ENCODE data around the gene KCTD1. TPM values are rescaled to one million over a fixed set of nuclear protein-coding genes. Genes with fewer than 3 reads are reported as not detected.

Gene KCTD1
- total and polyA plus RNA-seq, 2 of the 8 experiments (the other 6 are each of a cell fraction or from before 2014, with no cell fraction given), result 7.7 to 14.0 TPM

DNA sequence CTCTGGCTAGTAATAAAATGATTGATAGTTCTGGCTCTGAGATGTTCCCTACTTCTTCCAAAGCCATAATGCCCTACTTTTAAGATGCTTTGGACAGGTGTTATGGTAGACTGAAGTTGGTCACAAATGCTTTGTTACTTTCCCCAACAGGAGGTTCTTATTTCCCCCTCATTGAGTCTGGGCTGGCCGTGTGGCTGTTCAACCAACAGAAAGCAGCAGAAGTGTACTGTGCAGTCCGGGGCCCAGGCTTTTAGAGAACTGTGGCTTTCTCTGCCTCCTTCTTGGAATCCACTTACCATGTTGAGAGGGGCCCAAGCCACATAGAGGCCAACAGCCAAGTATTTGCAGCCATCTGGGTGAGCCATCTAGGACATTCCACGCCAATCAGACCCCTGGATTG lies 94.2 kb downstream of the KCTD1 start:
- POLR2A ChIA-PET (ENCODE audit: partially characterized antibody), result no interaction called here
- H2BK12ac ChIP-seq (ENCODE audit: low read depth, low read length), result no peak overlapping the region
- no peak overlapping the region for H3K27ac ChIP-seq (ENCODE audit: low read depth, low read length)
- H3K9ac ChIP-seq (replicated peaks in 1 of 4; ENCODE audit: extremely low read depth in 1 of 4, low read depth in 3 of 4, low read length in 3 of 4), result no peak overlapping the region
- no peak overlapping the region for H4K91ac ChIP-seq (replicated peaks; ENCODE audit: insufficient read length, low read length)
- DNase-seq (ENCODE audit: low read depth in 1 of 2, low spot score in 2 of 2) (no peak), FAIRE-seq (no peak)
- peaks cover 3 to 7% (median 7%) of the 10 kb centered on the region in 4 experiments; a peak in 6 of 7 replicates for H3K4me1 ChIP-seq (replicated peaks in 1 of 4; ENCODE audit: control insufficient read depth in 3 of 4, insufficient read depth in 4 of 4, low read length in 3 of 4)
- peaks cover 0 to 7% (median 4%) of the 10 kb centered on the region in 4 experiments; a peak in 2 of 7 replicates for H3K27me3 ChIP-seq (replicated peaks in 1 of 4; ENCODE audit: control insufficient read depth in 3 of 4, extremely low read depth in 1 of 4, insufficient read depth in 3 of 4, low read length in 3 of 4)
- no peak overlapping the region for H3K4ac ChIP-seq (replicated peaks; ENCODE audit: insufficient read length, low read depth, low read length)
- H3K18ac ChIP-seq (ENCODE audit: extremely low read depth, low read length), result no peak overlapping the region
- H3K14ac ChIP-seq (ENCODE audit: insufficient read length), result no peak overlapping the region
- H3K79me1 ChIP-seq (ENCODE audit: low read depth, low read length), result no peaks in the 10 kb centered on the region
- H3K9me3 ChIP-seq (ENCODE audit: insufficient read depth in 2 of 2, low read depth in 1 of 2, low read length in 1 of 2), result no peaks in the 10 kb centered on the region
- H3K56ac ChIP-seq (replicated peaks; ENCODE audit: insufficient read length, low read depth, low read length), result no peak overlapping the region
- no peak overlapping the region for H4K8ac ChIP-seq (ENCODE audit: extremely low read depth, insufficient read depth, low read length)
- no peak overlapping the region for H3K4me3 ChIP-seq (ENCODE audit: extremely low read depth in 1 of 4, insufficient read depth in 2 of 4, low read depth in 3 of 4, low read length in 4 of 4)
- CTCF ChIA-PET (ENCODE audit: partially characterized antibody), result no interaction called here
- H2BK120ac ChIP-seq (replicated peaks; ENCODE audit: low read depth, low read length), result no peak overlapping the region
- H4K5ac ChIP-seq (ENCODE audit: insufficient read length, low read depth, low read length), result no peak overlapping the region
- H2AFZ ChIP-seq (ENCODE audit: low read length), result no peak overlapping the region
- no peaks in the 10 kb centered on the region for H3K23me2 ChIP-seq (ENCODE audit: low read depth, low read length)
- no peaks in the 10 kb centered on the region for H4K20me1 ChIP-seq (replicated peaks in 1 of 2; ENCODE audit: control insufficient read depth in 1 of 2, insufficient read depth in 2 of 2, low read length in 2 of 2)
- H3K79me2 ChIP-seq (ENCODE audit: control insufficient read depth in 1 of 2, insufficient read depth in 2 of 2, low read length in 2 of 2), result no peaks in the 10 kb centered on the region
- H2AK5ac ChIP-seq (ENCODE audit: low read depth, low read length), result no peak overlapping the region
- no peak overlapping the region for H2BK20ac ChIP-seq (ENCODE audit: low read length)
- H3K23ac ChIP-seq (ENCODE audit: insufficient read length), result no peak overlapping the region
- WGBS, 2 experiments (ENCODE audit: extremely low coverage in 1 of 2, insufficient coverage in 1 of 2, insufficient read length in 1 of 2, insufficient replicate concordance in 2 of 2, low coverage in 1 of 2, low lambda C conversion rate in 2 of 2, missing lambda C conversion rate in 1 of 2), result 95% methylated on average over 3 of the region's 3 CpGs; no CpG with 5 or more reads in 1 of the 2 experiments
- no peak overlapping the region for H2BK5ac ChIP-seq (ENCODE audit: low read depth, low read length)
- H3K36me3 ChIP-seq (ENCODE audit: control insufficient read depth in 2 of 4, insufficient read depth in 4 of 4, low read length in 3 of 4), result peaks cover 0 to 3% (median 0%) of the 10 kb centered on the region in 4 experiments; a peak in 2 of 8 replicates
- no peak overlapping the region for H3K4me2 ChIP-seq (ENCODE audit: insufficient read depth in 1 of 2, low read depth in 2 of 2, low read length in 2 of 2)
- H2BK15ac ChIP-seq (ENCODE audit: low read length), result no peak overlapping the region
- TF ChIP-seq RFX5 (IDR thresholded peaks at IDR 0.05; ENCODE audit: borderline replicate concordance, low read depth, low read length), result no peak
- no peak for TF ChIP-seq MAFK (IDR thresholded peaks at IDR 0.05; ENCODE audit: low read depth, low read length)
- TF ChIP-seq, protein P1, sequence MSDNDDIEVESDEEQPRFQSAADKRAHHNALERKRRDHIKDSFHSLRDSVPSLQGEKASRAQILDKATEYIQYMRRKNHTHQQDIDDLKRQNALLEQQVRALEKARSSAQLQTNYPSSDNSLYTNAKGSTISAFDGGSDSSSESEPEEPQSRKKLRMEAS (IDR thresholded peaks at IDR 0.05), result no peak
- no peak for TF ChIP-seq CREB1 (IDR thresholded peaks at IDR 0.05)
- no peak for TF ChIP-seq EP300 (IDR thresholded peaks at IDR 0.05; ENCODE audit: borderline replicate concordance in 1 of 2, low read depth in 2 of 2, low read length in 2 of 2)
- TF ChIP-seq SIN3A (conservative IDR thresholded peaks at IDR 0.05 in 1 of 2, IDR thresholded peaks at IDR 0.05 in 1 of 2; ENCODE audit: low read depth in 1 of 2, low read length in 2 of 2), result no peak
- TF ChIP-seq, protein P2, sequence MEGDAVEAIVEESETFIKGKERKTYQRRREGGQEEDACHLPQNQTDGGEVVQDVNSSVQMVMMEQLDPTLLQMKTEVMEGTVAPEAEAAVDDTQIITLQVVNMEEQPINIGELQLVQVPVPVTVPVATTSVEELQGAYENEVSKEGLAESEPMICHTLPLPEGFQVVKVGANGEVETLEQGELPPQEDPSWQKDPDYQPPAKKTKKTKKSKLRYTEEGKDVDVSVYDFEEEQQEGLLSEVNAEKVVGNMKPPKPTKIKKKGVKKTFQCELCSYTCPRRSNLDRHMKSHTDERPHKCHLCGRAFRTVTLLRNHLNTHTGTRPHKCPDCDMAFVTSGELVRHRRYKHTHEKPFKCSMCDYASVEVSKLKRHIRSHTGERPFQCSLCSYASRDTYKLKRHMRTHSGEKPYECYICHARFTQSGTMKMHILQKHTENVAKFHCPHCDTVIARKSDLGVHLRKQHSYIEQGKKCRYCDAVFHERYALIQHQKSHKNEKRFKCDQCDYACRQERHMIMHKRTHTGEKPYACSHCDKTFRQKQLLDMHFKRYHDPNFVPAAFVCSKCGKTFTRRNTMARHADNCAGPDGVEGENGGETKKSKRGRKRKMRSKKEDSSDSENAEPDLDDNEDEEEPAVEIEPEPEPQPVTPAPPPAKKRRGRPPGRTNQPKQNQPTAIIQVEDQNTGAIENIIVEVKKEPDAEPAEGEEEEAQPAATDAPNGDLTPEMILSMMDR (IDR thresholded peaks at IDR 0.05; ENCODE audit: control extremely low read depth in 1 of 3, insufficient read depth in 1 of 3, low read depth in 1 of 3, low read length in 3 of 3), result no peak
- TF ChIP-seq GTF2F1 (IDR thresholded peaks at IDR 0.05; ENCODE audit: borderline replicate concordance, low read depth, low read length), result no peak
- TF ChIP-seq SP1 (IDR thresholded peaks at IDR 0.05; ENCODE audit: low read depth, low read length), result no peak
- no peak for TF ChIP-seq TCF12 (IDR thresholded peaks at IDR 0.05; ENCODE audit: low read depth, low read length)
- TF ChIP-seq, protein P3, sequence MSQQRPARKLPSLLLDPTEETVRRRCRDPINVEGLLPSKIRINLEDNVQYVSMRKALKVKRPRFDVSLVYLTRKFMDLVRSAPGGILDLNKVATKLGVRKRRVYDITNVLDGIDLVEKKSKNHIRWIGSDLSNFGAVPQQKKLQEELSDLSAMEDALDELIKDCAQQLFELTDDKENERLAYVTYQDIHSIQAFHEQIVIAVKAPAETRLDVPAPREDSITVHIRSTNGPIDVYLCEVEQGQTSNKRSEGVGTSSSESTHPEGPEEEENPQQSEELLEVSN (IDR thresholded peaks at IDR 0.05), result no peak

Measured in H1 (cell line).